IMR-90 (cell line): ENCODE results near the gene DENND1A. TPM values are rescaled to one million over a fixed set of nuclear protein-coding genes. Genes with fewer than 3 reads are reported as not detected.

ENCODE experiments used
- ATAC-seq: fragments of 200-7000 bp; cut with Tn5 transposase; 2 replicates; pipeline ENCODE4 v1.9.1; 2020; ENCODE audit warnings: low read depth, mild to moderate bottlenecking, moderate library complexity
- BruUV-seq: library from RNA; stranded (reverse); fragments of 400-500 nt; replicated peaks from 2 replicates; lab custom pipeline; 2021; lab: Mats Ljungman, UMichigan
- CTCF ChIA-PET: fragments of 300-600 bp; formaldehyde crosslinking; extraction: SDS; loops from one replicate; lab custom pipeline; 2021; ENCODE audit warnings: antibody characterized with exemption; lab: Yijun Ruan, JAX
- POLR2A ChIA-PET: fragments of 300-600 bp; sonication (Branson Sonifier 250); formaldehyde crosslinking; loops from one replicate; lab custom pipeline; 2022; ENCODE audit warnings: antibody characterized with exemption; ENCODE audit not compliant: unreplicated experiment; lab: Charles Lee
- DNase-seq: peaks from one replicate; pipeline ENCODE4 v3.0.0; 2013
- H2AFZ ChIP-seq: replicated peaks from 2 replicates; pipeline ENCODE3; 2013; ENCODE audit warnings: low read length, mild to moderate bottlenecking; ENCODE audit not compliant: poor library complexity
- H2AK5ac ChIP-seq: 2 replicates; pipeline ENCODE4 v1.6.1; 2013; ENCODE audit warnings: low read depth, low read length, inconsistent platforms
- H2AK9ac ChIP-seq: replicated peaks from 2 replicates; pipeline ENCODE3; 2013; ENCODE audit warnings: mild to moderate bottlenecking, low read depth, low read length, moderate library complexity; ENCODE audit not compliant: poor library complexity
- H2BK120ac ChIP-seq: 2 replicates; pipeline ENCODE4 v1.6.1; 2013; ENCODE audit warnings: low read depth, low read length, inconsistent platforms
- H2BK15ac ChIP-seq: 3 replicates; pipeline ENCODE4 v1.6.1; 2013; ENCODE audit warnings: low read depth, low read length, inconsistent platforms
- H2BK20ac ChIP-seq: 2 replicates; pipeline ENCODE4 v1.6.1; 2013; ENCODE audit warnings: low read depth, mild to moderate bottlenecking, inconsistent platforms, low read length, moderate library complexity
- H2BK5ac ChIP-seq: 2 replicates; pipeline ENCODE4 v1.6.1; 2013; ENCODE audit warnings: mild to moderate bottlenecking, low read depth, low read length, inconsistent platforms; ENCODE audit not compliant: poor library complexity, severe bottlenecking
- H3K14ac ChIP-seq: replicated peaks from 2 replicates; pipeline ENCODE4 v1.6.1; 2013; ENCODE audit warnings: low read depth, low read length, inconsistent platforms
- H3K18ac ChIP-seq: 2 replicates; pipeline ENCODE4 v1.6.1; 2013; ENCODE audit warnings: low read depth, low read length, control low read depth
- H3K23ac ChIP-seq: 2 replicates; pipeline ENCODE4 v1.6.1; 2013; ENCODE audit warnings: low read depth, low read length, inconsistent platforms
- H3K27ac ChIP-seq: 2 replicates; pipeline ENCODE4 v1.5.1; 2013; ENCODE audit warnings: mild to moderate bottlenecking, control low read depth, low read length; ENCODE audit not compliant: insufficient read depth
- H3K27me3 ChIP-seq: 2 replicates; pipeline ENCODE4 v1.6.1; 2013; ENCODE audit warnings: low read length; ENCODE audit not compliant: control insufficient read depth, insufficient read depth
- H3K36me3 ChIP-seq: 2 replicates; pipeline ENCODE4 v1.6.1; 2013; ENCODE audit warnings: low read length, mixed read lengths; ENCODE audit not compliant: control insufficient read depth, insufficient read depth
- H3K4ac ChIP-seq: 2 replicates; pipeline ENCODE4 v1.6.1; 2013; ENCODE audit warnings: low read depth, low read length, inconsistent platforms
- H3K4me1 ChIP-seq: 2 replicates; pipeline ENCODE4 v1.6.1; 2013; ENCODE audit warnings: low read length, mixed read lengths; ENCODE audit not compliant: control insufficient read depth, insufficient read depth
- H3K4me2 ChIP-seq: 2 replicates; pipeline ENCODE4 v1.6.1; 2013; ENCODE audit warnings: low read depth, mild to moderate bottlenecking, control low read depth, low read length, moderate library complexity
- H3K4me3 ChIP-seq: 2 replicates; pipeline ENCODE4 v1.5.1; 2013; ENCODE audit warnings: low read depth, mild to moderate bottlenecking, control low read depth, low read length, moderate library complexity; ENCODE audit not compliant: insufficient read depth
- H3K56ac ChIP-seq: 2 replicates; pipeline ENCODE4 v1.6.1; 2013; ENCODE audit warnings: low read length, inconsistent platforms; ENCODE audit not compliant: insufficient read depth; ENCODE audit errors: extremely low read depth
- H3K79me1 ChIP-seq, 2 experiments: 2 replicates each; pipeline ENCODE4 v1.6.1; 2013; ENCODE audit warnings: low read length in 2 of 2, inconsistent platforms in 1 of 2, low read depth in 1 of 2
- H3K9ac ChIP-seq: 2 replicates; pipeline ENCODE4 v1.6.1; 2013; ENCODE audit warnings: low read depth, low read length, control low read depth
- H3K9me1 ChIP-seq: 2 replicates; pipeline ENCODE4 v1.6.1; 2013; ENCODE audit warnings: low read length, inconsistent platforms; ENCODE audit not compliant: insufficient read depth
- H3K9me3 ChIP-seq: 2 replicates; pipeline ENCODE4 v1.6.1; 2013; ENCODE audit warnings: low read length; ENCODE audit not compliant: control insufficient read depth, insufficient read depth
- H4K20me1 ChIP-seq: 2 replicates; pipeline ENCODE4 v1.6.1; 2013; ENCODE audit warnings: low read length, inconsistent platforms; ENCODE audit not compliant: insufficient read depth
- H4K5ac ChIP-seq: 2 replicates; pipeline ENCODE4 v1.6.1; 2013; ENCODE audit warnings: mild to moderate bottlenecking, low read depth, low read length, control low read depth
- H4K8ac ChIP-seq, 2 experiments: 2 replicates each; pipeline ENCODE4 v1.6.1; 2013; ENCODE audit warnings: low read depth in 2 of 2, low read length in 2 of 2, control low read depth in 1 of 2, inconsistent platforms in 1 of 2
- H4K91ac ChIP-seq: 2 replicates; pipeline ENCODE4 v1.6.1; 2013; ENCODE audit warnings: low read depth, low read length, inconsistent platforms; ENCODE audit not compliant: insufficient read depth
- CEBPB ChIP-seq: IDR thresholded peaks from 2 replicates; pipeline ENCODE4 v1.6.1; 2012; ENCODE audit warnings: low read depth, low read length, improper control_type of control experiment
- CHD1 ChIP-seq: IDR thresholded peaks from 2 replicates; pipeline ENCODE4 v1.6.1; 2012; ENCODE audit warnings: low read depth, low read length, improper control_type of control experiment
- FOS ChIP-seq: fragments of 150-350 bp; IDR thresholded peaks from 2 replicates; pipeline ENCODE4 v1.6.1; 2016; ENCODE audit warnings: low read depth, low read length
- NFE2L2 ChIP-seq: fragments of 150-350 bp; IDR thresholded peaks from 2 replicates; pipeline ENCODE4 v1.6.1; 2016; ENCODE audit warnings: low read depth, mild to moderate bottlenecking, low read length
- SMC3 ChIP-seq: fragments of 150-350 bp; IDR thresholded peaks from 2 replicates; pipeline ENCODE4 v1.6.1; 2016; ENCODE audit warnings: low read depth, mild to moderate bottlenecking, antibody characterized with exemption, low read length, moderate library complexity
- WGBS, 2 experiments: methylation state at CpG; one replicate each; pipeline versions ENCODE4 v1.1.5 to v1.1.7; 2013; ENCODE audit warnings: missing lambda C conversion rate in 2 of 2; ENCODE audit not compliant: insufficient read length in 1 of 2; ENCODE audit errors: extremely low coverage in 2 of 2; 5-methylcytosine and 5-hydroxymethylcytosine counted together
- dilution Hi-C: fragments of 300-500 bp; cut with HindIII; formaldehyde crosslinking; loops from one replicate; pipeline ENCODE4 v1.14.3; 2018; ENCODE audit warnings: low sequenced_read_pairs; ENCODE audit not compliant: unreplicated experiment
- in situ Hi-C: fragments of 300-500 bp; cut with MboI; formaldehyde crosslinking; loops from 3 replicates; pipeline ENCODE4 v1.14.3; 2019; ENCODE audit warnings: low sequenced_read_pairs, inconsistent platforms, mixed read lengths
- intact Hi-C: fragments of 100-400 bp; cut with micrococcal nuclease; formaldehyde crosslinking; loops from 2 replicates; pipeline ENCODE4 v1.10.0; 2022
- polyA plus RNA-seq, 3 experiments: library from polyadenylated mRNA; depleted of rRNA; stranded (reverse); fragments of >200 nt; gene quantifications; 2 replicates each; pipeline ENCODE4 v1.2.3, GENCODE V29; 2012; ENCODE audit warnings: low replicate concordance in 1 of 3
- total RNA-seq: library from RNA; depleted of rRNA; stranded (reverse); fragments of >200 nt; gene quantifications from 2 replicates; pipeline ENCODE4 v1.2.3, GENCODE V29; 2012

DENND1A gene
- total and polyA plus RNA-seq, 2 of the 4 experiments (the other 2 are of a cell fraction) = 21.4 to 27.6 TPM

DNA sequence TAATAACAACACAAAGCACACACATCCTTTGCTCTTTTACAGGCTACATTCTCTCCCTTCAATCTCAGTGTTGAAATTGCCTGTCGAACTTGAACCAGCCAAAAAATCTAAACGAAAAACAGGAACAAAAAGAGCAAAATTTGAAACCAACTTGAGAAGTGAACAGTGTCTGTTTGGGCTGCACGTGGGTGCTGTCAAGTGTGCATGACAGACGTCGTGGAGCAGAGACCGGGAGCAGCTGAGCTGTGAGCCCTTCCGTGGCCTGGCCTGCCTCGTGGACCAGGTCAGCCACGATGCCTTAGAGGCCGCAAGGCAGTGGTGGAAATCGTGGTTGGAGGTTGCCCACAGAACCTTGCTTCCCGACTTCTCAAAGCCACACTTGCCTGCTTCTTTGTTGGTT is 34.8 kb upstream of the DENND1A start:
- Histone ChIP-seq H2BK120ac (no peak overlapping the region), H4K5ac (no peak overlapping the region), H2AK5ac (no peak overlapping the region), H2AFZ (no peak overlapping the region), H4K91ac (no peak overlapping the region), H3K4me1 (no peaks in the 10 kb centered on the region), H3K4ac (no peak overlapping the region), H3K36me3 (no peaks in the 10 kb centered on the region), H3K9ac (no peak overlapping the region), H2AK9ac (no peak overlapping the region), H2BK15ac (no peak overlapping the region), H3K4me2 (no peak overlapping the region), H2BK5ac (no peak overlapping the region), H3K18ac (no peak overlapping the region), H3K9me1 (no peaks in the 10 kb centered on the region), H4K20me1 (no peaks in the 10 kb centered on the region), H3K27ac (no peak overlapping the region), H4K8ac (no peak overlapping the region), H3K56ac (no peak overlapping the region), H3K79me1 (no peaks in the 10 kb centered on the region), H3K14ac (no peak overlapping the region), H3K9me3 (peaks cover 3% of the 10 kb centered on the region; the same call in 1 of the 2 replicates), H3K27me3 (peaks cover 40% of the 10 kb centered on the region), H3K4me3 (no peak overlapping the region), H2BK20ac (no peak overlapping the region), H3K23ac (no peak overlapping the region)
- intact Hi-C loops = no loop called here
- ATAC-seq (no peak), DNase-seq (no peak)
- ChIA-PET CTCF (no interaction called here), POLR2A (no interaction called here)
- dilution Hi-C loops = no loop called here
- BruUV-seq = no TSS peak
- WGBS, 2 experiments = 62% methylated on average over 9 of the region's 12 CpGs; no CpG with 5 or more reads in 1 of the 2 experiments
- in situ Hi-C loops = no loop called here
- no peak for TF ChIP-seq FOS
- no peak for TF ChIP-seq CHD1
- TF ChIP-seq SMC3 = no peak
- no peak for TF ChIP-seq CEBPB
- no peak for TF ChIP-seq NFE2L2
